GM23338 (cell line): Measurements from ENCODE around the gene SGSH. TPM values are rescaled to one million over a fixed set of nuclear protein-coding genes. Genes with fewer than 3 reads are reported as not detected.

Experiments used
- ATAC-seq: fragments of 200-7000 bp; cut with Tn5 transposase; 3 replicates; pipeline ENCODE4 v1.9.1; 2020
- DNase-seq: peaks from one replicate; pipeline ENCODE4 v3.0.0-alpha.2; 2015; ENCODE audit warnings: low spot score
- H2AFZ ChIP-seq: fragments of 200-600 bp; sonication (generic); 2 replicates; pipeline ENCODE4 v1.8.0; 2016; ENCODE audit warnings: antibody characterized with exemption, mild to moderate bottlenecking, moderate library complexity
- H3F3A ChIP-seq: fragments of 200-600 bp; sonication (generic); replicated peaks from 2 replicates; pipeline ENCODE4 v1.8.0; 2017; ENCODE audit warnings: antibody characterized with exemption, mixed run types, low read depth
- H3K27ac ChIP-seq: fragments of 200-600 bp; sonication (generic); 2 replicates; pipeline ENCODE4 v1.6.1; 2016; ENCODE audit warnings: low read depth
- H3K27me3 ChIP-seq: fragments of 200-600 bp; sonication (generic); 2 replicates; pipeline ENCODE4 v1.8.0; 2016; ENCODE audit warnings: mild to moderate bottlenecking, mixed run types, moderate library complexity; ENCODE audit not compliant: insufficient read depth
- H3K36me3 ChIP-seq: fragments of 200-600 bp; sonication (generic); 2 replicates; pipeline ENCODE4 v1.8.0; 2016; ENCODE audit warnings: mild to moderate bottlenecking; ENCODE audit not compliant: insufficient read depth
- H3K4me1 ChIP-seq: fragments of 200-600 bp; sonication (generic); 2 replicates; pipeline ENCODE4 v1.8.0; 2016; ENCODE audit warnings: mild to moderate bottlenecking, moderate library complexity; ENCODE audit not compliant: insufficient read depth
- H3K4me2 ChIP-seq: fragments of 200-600 bp; sonication (generic); 2 replicates; pipeline ENCODE4 v1.7.1; 2017; ENCODE audit warnings: mixed run types
- H3K4me3 ChIP-seq: fragments of 200-600 bp; sonication (generic); 2 replicates; pipeline ENCODE4 v1.6.1; 2016; ENCODE audit warnings: mixed run types
- H3K79me2 ChIP-seq: fragments of 200-600 bp; sonication (generic); replicated peaks from 2 replicates; pipeline ENCODE4 v1.8.0; 2017; ENCODE audit warnings: mild to moderate bottlenecking; ENCODE audit not compliant: insufficient read depth
- H3K9me2 ChIP-seq: fragments of 200-600 bp; sonication (generic); 2 replicates; pipeline ENCODE4 v1.8.0; 2017; ENCODE audit not compliant: insufficient read depth
- H4K20me1 ChIP-seq: fragments of 200-600 bp; sonication (generic); replicated peaks from 2 replicates; pipeline ENCODE4 v1.8.0; 2017; ENCODE audit warnings: mild to moderate bottlenecking; ENCODE audit not compliant: insufficient read depth
- H3K27ac Mint-ChIP-seq: 2 replicates; pipeline ENCODE4 v1.8.0; 2020; ENCODE audit warnings: inconsistent platforms, mild to moderate bottlenecking, moderate library complexity, mixed read lengths
- H3K27me3 Mint-ChIP-seq: 3 replicates; pipeline ENCODE4 v1.8.0; 2022; ENCODE audit warnings: low read depth, mild to moderate bottlenecking, moderate library complexity, mixed read lengths, inconsistent platforms; ENCODE audit not compliant: insufficient read depth, poor library complexity
- H3K36me3 Mint-ChIP-seq: 3 replicates; pipeline ENCODE4 v1.8.0; 2021; ENCODE audit warnings: low read depth, mild to moderate bottlenecking, inconsistent platforms, moderate library complexity, mixed read lengths
- H3K4me1 Mint-ChIP-seq: 3 replicates; pipeline ENCODE4 v1.8.0; 2020; ENCODE audit warnings: mild to moderate bottlenecking, inconsistent platforms, mixed read lengths
- H3K4me3 Mint-ChIP-seq: 3 replicates; pipeline ENCODE4 v1.8.0; 2021; ENCODE audit warnings: moderate library complexity, mild to moderate bottlenecking, inconsistent platforms, mixed read lengths
- H3K9me3 Mint-ChIP-seq: 3 replicates; pipeline ENCODE4 v1.8.0; 2020; ENCODE audit warnings: moderate library complexity, mild to moderate bottlenecking, inconsistent platforms, mixed read lengths
- EZH2 ChIP-seq: fragments of 200-600 bp; sonication (generic); IDR thresholded peaks from one replicate; pipeline ENCODE4 v1.8.0; 2017; ENCODE audit warnings: antibody characterized with exemption, mild to moderate bottlenecking, low read depth; ENCODE audit not compliant: unreplicated experiment
- EZH2phosphoT487 ChIP-seq: fragments of 200-600 bp; sonication (generic); IDR thresholded peaks from one replicate; pipeline ENCODE4 v1.8.1; 2018; ENCODE audit warnings: antibody characterized with exemption; ENCODE audit not compliant: unreplicated experiment
- JUNB ChIP-seq: IDR thresholded peaks from one replicate; pipeline ENCODE4 v1.6.1; 2016; ENCODE audit warnings: antibody characterized with exemption; ENCODE audit not compliant: unreplicated experiment
- NANOG ChIP-seq: IDR thresholded peaks from 2 replicates; pipeline ENCODE4 v1.6.1; 2016; ENCODE audit warnings: antibody characterized with exemption, borderline replicate concordance
- POLR2AphosphoS5 ChIP-seq: IDR thresholded peaks from 2 replicates; pipeline ENCODE4 v1.6.1; 2016; ENCODE audit warnings: antibody characterized with exemption, low read depth
- polyA plus RNA-seq: library from polyadenylated mRNA; unstranded; fragments of >200 nt; fragmentation: Nextera tagmentation; extraction: Ambion mirVana; gene quantifications from 2 replicates; pipeline ENCODE4 v1.2.1, GENCODE V29; 2016
- total RNA-seq: library from RNA; depleted of rRNA; stranded (reverse); fragments of >200 nt; shearing (Covaris generic); gene quantifications from 2 replicates; pipeline ENCODE4 v1.2.3, GENCODE V29; 2014
- TF ChIP-seq, protein P1 (sequence below): fragments of 250-450 bp; sonication (Bioruptor Pico); IDR thresholded peaks from 2 replicates; pipeline ENCODE4 v1.5.0; 2020; ENCODE audit warnings: mild to moderate bottlenecking, moderate library complexity
- TF ChIP-seq, protein P2 (sequence below): IDR thresholded peaks from 2 replicates; pipeline ENCODE4 v1.6.1; 2016; ENCODE audit warnings: antibody characterized with exemption
- TF ChIP-seq, protein P3 (sequence below), 2 experiments: fragments of 200-600 bp in 1 of 2; sonication (generic) in 1 of 2; conservative IDR thresholded peaks; 2 replicates each; pipeline versions ENCODE4 v1.5.1 to v1.6.1; 2016 to 2017; ENCODE audit warnings: antibody characterized with exemption in 2 of 2, low read depth in 2 of 2, mild to moderate bottlenecking in 2 of 2, moderate library complexity in 1 of 2

SGSH gene
- total and polyA plus RNA-seq, 2 experiments from 2014 or later, result 9.6 to 17.5 TPM

DNA sequence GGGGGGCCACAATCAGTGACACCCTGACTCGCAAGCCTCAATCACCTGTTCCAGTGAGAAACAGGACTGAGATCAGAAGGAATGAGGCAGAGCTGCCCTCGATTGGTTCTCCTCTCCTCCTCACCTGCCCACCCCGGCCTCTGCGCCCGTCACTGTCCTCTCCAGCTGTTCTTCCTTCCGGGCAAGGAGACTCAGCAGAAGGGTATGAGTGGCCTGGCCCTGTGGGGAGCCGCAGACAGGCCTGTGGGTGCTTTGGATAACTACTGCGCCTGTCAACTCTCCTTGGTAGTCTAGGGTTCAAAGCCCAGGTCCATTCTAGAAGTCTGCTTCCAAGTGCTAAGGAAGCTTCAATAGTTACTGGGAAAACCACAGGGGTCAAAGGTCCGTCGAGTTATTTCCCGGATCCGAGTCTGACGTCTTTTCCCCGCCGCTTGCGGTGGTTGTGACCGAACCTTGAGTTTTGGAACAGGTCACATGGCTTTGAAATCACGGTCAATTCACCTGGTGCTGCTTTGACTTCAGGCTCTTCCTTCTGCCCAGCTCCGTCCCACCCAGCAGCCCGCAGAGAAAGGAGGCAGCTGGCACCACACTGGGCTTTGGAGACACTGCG is 42.0 kb downstream of the SGSH start:
- H3K4me1 ChIP-seq, result no peaks in the 10 kb centered on the region
- H3K4me3 Mint-ChIP-seq, result no peak overlapping the region
- H3K79me2 ChIP-seq, result no peaks in the 10 kb centered on the region
- H3K4me2 ChIP-seq, result no peak overlapping the region
- no peaks in the 10 kb centered on the region for H3K36me3 Mint-ChIP-seq
- no peaks in the 10 kb centered on the region for H4K20me1 ChIP-seq
- peaks cover 4% of the 10 kb centered on the region for H3K4me1 Mint-ChIP-seq
- no peak for ATAC-seq
- H3K27ac ChIP-seq, result no peak overlapping the region
- H3K9me3 Mint-ChIP-seq, result no peaks in the 10 kb centered on the region
- no peaks in the 10 kb centered on the region for H3K9me2 ChIP-seq
- no peak for DNase-seq
- H3K27me3 Mint-ChIP-seq, result peaks cover 11% of the 10 kb centered on the region
- H2AFZ ChIP-seq, result peak overlapping the region; percentile 63; the same call in 1 of the 2 replicates
- no peaks in the 10 kb centered on the region for H3F3A ChIP-seq
- H3K36me3 ChIP-seq, result no peaks in the 10 kb centered on the region
- TF ChIP-seq JUNB (no peak), NANOG (no peak), EZH2phosphoT487 (no peak), EZH2 (no peak)
- TF ChIP-seq, protein P1, sequence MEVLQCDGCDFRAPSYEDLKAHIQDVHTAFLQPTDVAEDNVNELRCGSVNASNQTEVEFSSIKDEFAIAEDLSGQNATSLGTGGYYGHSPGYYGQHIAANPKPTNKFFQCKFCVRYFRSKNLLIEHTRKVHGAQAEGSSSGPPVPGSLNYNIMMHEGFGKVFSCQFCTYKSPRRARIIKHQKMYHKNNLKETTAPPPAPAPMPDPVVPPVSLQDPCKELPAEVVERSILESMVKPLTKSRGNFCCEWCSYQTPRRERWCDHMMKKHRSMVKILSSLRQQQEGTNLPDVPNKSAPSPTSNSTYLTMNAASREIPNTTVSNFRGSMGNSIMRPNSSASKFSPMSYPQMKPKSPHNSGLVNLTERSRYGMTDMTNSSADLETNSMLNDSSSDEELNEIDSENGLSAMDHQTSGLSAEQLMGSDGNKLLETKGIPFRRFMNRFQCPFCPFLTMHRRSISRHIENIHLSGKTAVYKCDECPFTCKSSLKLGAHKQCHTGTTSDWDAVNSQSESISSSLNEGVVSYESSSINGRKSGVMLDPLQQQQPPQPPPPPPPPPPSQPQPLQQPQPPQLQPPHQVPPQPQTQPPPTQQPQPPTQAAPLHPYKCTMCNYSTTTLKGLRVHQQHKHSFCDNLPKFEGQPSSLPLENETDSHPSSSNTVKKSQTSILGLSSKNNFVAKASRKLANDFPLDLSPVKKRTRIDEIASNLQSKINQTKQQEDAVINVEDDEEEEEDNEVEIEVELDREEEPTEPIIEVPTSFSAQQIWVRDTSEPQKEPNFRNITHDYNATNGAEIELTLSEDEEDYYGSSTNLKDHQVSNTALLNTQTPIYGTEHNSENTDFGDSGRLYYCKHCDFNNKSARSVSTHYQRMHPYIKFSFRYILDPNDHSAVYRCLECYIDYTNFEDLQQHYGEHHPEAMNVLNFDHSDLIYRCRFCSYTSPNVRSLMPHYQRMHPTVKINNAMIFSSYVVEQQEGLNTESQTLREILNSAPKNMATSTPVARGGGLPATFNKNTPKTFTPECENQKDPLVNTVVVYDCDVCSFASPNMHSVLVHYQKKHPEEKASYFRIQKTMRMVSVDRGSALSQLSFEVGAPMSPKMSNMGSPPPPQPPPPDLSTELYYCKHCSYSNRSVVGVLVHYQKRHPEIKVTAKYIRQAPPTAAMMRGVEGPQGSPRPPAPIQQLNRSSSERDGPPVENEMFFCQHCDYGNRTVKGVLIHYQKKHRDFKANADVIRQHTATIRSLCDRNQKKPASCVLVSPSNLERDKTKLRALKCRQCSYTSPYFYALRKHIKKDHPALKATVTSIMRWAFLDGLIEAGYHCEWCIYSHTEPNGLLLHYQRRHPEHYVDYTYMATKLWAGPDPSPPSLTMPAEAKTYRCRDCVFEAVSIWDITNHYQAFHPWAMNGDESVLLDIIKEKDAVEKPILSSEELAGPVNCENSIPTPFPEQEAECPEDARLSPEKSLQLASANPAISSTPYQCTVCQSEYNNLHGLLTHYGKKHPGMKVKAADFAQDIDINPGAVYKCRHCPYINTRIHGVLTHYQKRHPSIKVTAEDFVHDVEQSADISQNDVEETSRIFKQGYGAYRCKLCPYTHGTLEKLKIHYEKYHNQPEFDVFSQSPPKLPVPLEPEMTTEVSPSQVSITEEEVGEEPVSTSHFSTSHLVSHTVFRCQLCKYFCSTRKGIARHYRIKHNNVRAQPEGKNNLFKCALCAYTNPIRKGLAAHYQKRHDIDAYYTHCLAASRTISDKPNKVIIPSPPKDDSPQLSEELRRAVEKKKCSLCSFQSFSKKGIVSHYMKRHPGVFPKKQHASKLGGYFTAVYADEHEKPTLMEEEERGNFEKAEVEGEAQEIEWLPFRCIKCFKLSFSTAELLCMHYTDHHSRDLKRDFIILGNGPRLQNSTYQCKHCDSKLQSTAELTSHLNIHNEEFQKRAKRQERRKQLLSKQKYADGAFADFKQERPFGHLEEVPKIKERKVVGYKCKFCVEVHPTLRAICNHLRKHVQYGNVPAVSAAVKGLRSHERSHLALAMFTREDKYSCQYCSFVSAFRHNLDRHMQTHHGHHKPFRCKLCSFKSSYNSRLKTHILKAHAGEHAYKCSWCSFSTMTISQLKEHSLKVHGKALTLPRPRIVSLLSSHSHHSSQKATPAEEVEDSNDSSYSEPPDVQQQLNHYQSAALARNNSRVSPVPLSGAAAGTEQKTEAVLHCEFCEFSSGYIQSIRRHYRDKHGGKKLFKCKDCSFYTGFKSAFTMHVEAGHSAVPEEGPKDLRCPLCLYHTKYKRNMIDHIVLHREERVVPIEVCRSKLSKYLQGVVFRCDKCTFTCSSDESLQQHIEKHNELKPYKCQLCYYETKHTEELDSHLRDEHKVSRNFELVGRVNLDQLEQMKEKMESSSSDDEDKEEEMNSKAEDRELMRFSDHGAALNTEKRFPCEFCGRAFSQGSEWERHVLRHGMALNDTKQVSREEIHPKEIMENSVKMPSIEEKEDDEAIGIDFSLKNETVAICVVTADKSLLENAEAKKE (CRISPR knock-in tag), result no peak
- H3K4me3 ChIP-seq, result no peak overlapping the region
- no peak overlapping the region for H3K27ac Mint-ChIP-seq
- no peaks in the 10 kb centered on the region for H3K27me3 ChIP-seq

DNA sequence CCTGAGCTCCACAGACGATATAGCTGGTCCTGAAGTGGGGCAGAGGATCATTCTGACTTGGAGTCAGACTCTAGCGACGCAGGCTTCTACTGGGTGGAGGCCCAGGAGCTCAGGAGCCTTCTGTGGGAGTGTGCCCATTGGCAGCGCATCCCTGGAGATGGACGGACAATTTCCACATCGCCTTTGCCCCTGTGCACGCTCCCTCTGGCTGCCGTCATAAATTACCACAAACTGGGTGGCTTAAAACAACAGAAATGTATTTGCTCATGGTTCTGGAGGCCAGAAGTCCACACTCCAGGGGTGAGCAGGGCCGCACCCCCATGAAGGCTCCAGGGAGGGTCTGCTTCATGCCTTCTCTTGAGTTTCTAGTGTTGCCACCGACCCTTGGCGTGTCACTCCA is 43.4 kb downstream of the SGSH start:
- Histone ChIP-seq H3K4me1 (no peaks in the 10 kb centered on the region), H3K27me3 (no peaks in the 10 kb centered on the region), H3K27ac (no peak overlapping the region), H3F3A (no peaks in the 10 kb centered on the region), H4K20me1 (no peaks in the 10 kb centered on the region), H3K79me2 (no peaks in the 10 kb centered on the region), H3K9me2 (no peaks in the 10 kb centered on the region), H2AFZ (no peak overlapping the region), H3K4me3 (no peak overlapping the region), H3K36me3 (no peaks in the 10 kb centered on the region), H3K4me2 (no peak overlapping the region)
- Mint-ChIP-seq H3K27ac (no peak overlapping the region), H3K27me3 (peaks cover 11% of the 10 kb centered on the region), H3K36me3 (no peaks in the 10 kb centered on the region), H3K9me3 (no peaks in the 10 kb centered on the region), H3K4me1 (peaks cover 4% of the 10 kb centered on the region), H3K4me3 (no peak overlapping the region)
- DNase-seq, result no peak
- ATAC-seq, result no peak
- TF ChIP-seq, protein P2, sequence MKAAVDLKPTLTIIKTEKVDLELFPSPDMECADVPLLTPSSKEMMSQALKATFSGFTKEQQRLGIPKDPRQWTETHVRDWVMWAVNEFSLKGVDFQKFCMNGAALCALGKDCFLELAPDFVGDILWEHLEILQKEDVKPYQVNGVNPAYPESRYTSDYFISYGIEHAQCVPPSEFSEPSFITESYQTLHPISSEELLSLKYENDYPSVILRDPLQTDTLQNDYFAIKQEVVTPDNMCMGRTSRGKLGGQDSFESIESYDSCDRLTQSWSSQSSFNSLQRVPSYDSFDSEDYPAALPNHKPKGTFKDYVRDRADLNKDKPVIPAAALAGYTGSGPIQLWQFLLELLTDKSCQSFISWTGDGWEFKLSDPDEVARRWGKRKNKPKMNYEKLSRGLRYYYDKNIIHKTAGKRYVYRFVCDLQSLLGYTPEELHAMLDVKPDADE, result no peak
- TF ChIP-seq, protein P3, sequence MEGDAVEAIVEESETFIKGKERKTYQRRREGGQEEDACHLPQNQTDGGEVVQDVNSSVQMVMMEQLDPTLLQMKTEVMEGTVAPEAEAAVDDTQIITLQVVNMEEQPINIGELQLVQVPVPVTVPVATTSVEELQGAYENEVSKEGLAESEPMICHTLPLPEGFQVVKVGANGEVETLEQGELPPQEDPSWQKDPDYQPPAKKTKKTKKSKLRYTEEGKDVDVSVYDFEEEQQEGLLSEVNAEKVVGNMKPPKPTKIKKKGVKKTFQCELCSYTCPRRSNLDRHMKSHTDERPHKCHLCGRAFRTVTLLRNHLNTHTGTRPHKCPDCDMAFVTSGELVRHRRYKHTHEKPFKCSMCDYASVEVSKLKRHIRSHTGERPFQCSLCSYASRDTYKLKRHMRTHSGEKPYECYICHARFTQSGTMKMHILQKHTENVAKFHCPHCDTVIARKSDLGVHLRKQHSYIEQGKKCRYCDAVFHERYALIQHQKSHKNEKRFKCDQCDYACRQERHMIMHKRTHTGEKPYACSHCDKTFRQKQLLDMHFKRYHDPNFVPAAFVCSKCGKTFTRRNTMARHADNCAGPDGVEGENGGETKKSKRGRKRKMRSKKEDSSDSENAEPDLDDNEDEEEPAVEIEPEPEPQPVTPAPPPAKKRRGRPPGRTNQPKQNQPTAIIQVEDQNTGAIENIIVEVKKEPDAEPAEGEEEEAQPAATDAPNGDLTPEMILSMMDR (conservative IDR thresholded peaks at IDR 0.05; ENCODE audit: low read depth in 2 of 2), result no peak
- no peak for TF ChIP-seq EZH2
- TF ChIP-seq NANOG, result no peak
- no peak for TF ChIP-seq POLR2AphosphoS5
